Measurements from ENCODE around the gene AKAIN1. TPM values are rescaled to one million over a fixed set of nuclear protein-coding genes. Genes with fewer than 3 reads are reported as not detected.

Gene AKAIN1
- total and polyA plus RNA-seq, 2 experiments from 2014 or later = not detected

GRCh38 chr18:5093902-5094301 lies 103.2 kb downstream of the AKAIN1 start:
- H3K4me1 ChIP-seq (ENCODE audit: insufficient read depth) = no peaks in the 10 kb centered on the region
- no peak overlapping the region for H3K4me2 ChIP-seq (ENCODE audit: unreplicated experiment)
- WGBS, 2 experiments (ENCODE audit: low coverage in 1 of 2, low lambda C conversion rate in 2 of 2, missing lambda C conversion rate in 2 of 2) = 3 to 6% methylated on average over 2 of the region's 2 CpGs
- H3K9ac ChIP-seq = no peak overlapping the region
- H3K4me3 ChIP-seq = no peak overlapping the region
- no peaks in the 10 kb centered on the region for H3K79me2 ChIP-seq (ENCODE audit: insufficient read depth)
- H3K9me3 ChIP-seq (ENCODE audit: low read depth) = no peaks in the 10 kb centered on the region
- in situ Hi-C loops (cut with MboI) = loop anchor here (10.0 kb wide), 1 partner anchor 59 kb away; no protein-coding TSS in a partner anchor
- no peak overlapping the region for H2AFZ ChIP-seq
- H3K9me2 ChIP-seq (ENCODE audit: insufficient read depth) = no peaks in the 10 kb centered on the region
- no peak for TF ChIP-seq EZH2 (IDR thresholded peaks at IDR 0.05; ENCODE audit: insufficient read depth, poor library complexity, severe bottlenecking)
- no peak for TF ChIP-seq EZH2phosphoT487 (IDR thresholded peaks at IDR 0.05; ENCODE audit: insufficient read depth, low read depth)
- no peaks in the 10 kb centered on the region for H4K20me1 ChIP-seq (ENCODE audit: insufficient read depth)
- H3K36me3 ChIP-seq (ENCODE audit: low read depth) = no peaks in the 10 kb centered on the region
- no peaks in the 10 kb centered on the region for H3F3A ChIP-seq (ENCODE audit: insufficient read depth)
- no peak for DNase-seq
- no peaks in the 10 kb centered on the region for H3K27me3 ChIP-seq (replicated peaks; ENCODE audit: insufficient read depth)
- H3K27ac ChIP-seq = no peak overlapping the region

Other genes with a start within 250 kb of the AKAIN1 start
- gene ZBTB14, start 98.5 kb upstream of the AKAIN1 start, total RNA-seq (2014; rRNA removed; shearing (Covaris generic)) = 9.5 and 10.6 TPM in 2 replicates
- 8.3 and 9.6 TPM in 2 replicates for gene ZBTB14, start 98.5 kb upstream of the AKAIN1 start, polyA plus RNA-seq (2016; fragmentation: Nextera tagmentation; extraction: Ambion mirVana)